Calu3 (cell line): ENCODE data around the gene ACADVL. TPM values are rescaled to one million over a fixed set of nuclear protein-coding genes. Genes with fewer than 3 reads are reported as not detected.

ENCODE experiments used
- BruUV-seq: library from RNA; stranded (reverse); fragments of 400-500 nt; replicated peaks from 2 replicates; lab custom pipeline; 2021; lab: Mats Ljungman, UMichigan
- CTCF ChIA-PET: fragments of 300-600 bp; sonication (Branson Sonifier 250); formaldehyde crosslinking; loops from one replicate; lab custom pipeline; 2022; ENCODE audit warnings: antibody characterized with exemption; lab: Charles Lee
- DNase-seq: peaks from one replicate; pipeline ENCODE4 v3.0.0; 2022
- H3K27ac Mint-ChIP-seq: one replicate; pipeline ENCODE4 v1.8.0; 2022; ENCODE audit warnings: mixed read lengths; ENCODE audit not compliant: unreplicated experiment
- H3K27me3 Mint-ChIP-seq: one replicate; pipeline ENCODE4 v1.8.0; 2022; ENCODE audit warnings: mixed read lengths; ENCODE audit not compliant: unreplicated experiment
- H3K36me3 Mint-ChIP-seq: one replicate; pipeline ENCODE4 v1.8.0; 2022; ENCODE audit warnings: mild to moderate bottlenecking, moderate library complexity, mixed read lengths; ENCODE audit not compliant: insufficient read depth, unreplicated experiment
- H3K4me1 Mint-ChIP-seq: one replicate; pipeline ENCODE4 v1.8.0; 2022; ENCODE audit warnings: mild to moderate bottlenecking, low read depth, mixed read lengths; ENCODE audit not compliant: unreplicated experiment
- H3K4me3 Mint-ChIP-seq: one replicate; pipeline ENCODE4 v1.8.0; 2022; ENCODE audit warnings: mild to moderate bottlenecking, low read depth, moderate library complexity, mixed read lengths; ENCODE audit not compliant: unreplicated experiment
- H3K9me3 Mint-ChIP-seq: one replicate; pipeline ENCODE4 v1.8.0; 2022; ENCODE audit warnings: low read depth, mixed read lengths; ENCODE audit not compliant: unreplicated experiment
- intact Hi-C: fragments of 100-400 bp; cut with micrococcal nuclease; formaldehyde crosslinking; loops from one replicate; pipeline ENCODE4 v1.10.0; 2022; ENCODE audit not compliant: unreplicated experiment
- total RNA-seq: library from RNA; stranded (reverse); gene quantifications from 2 replicates; pipeline ENCODE4 v1.2.3, GENCODE V29; 2022
- TF ChIP-seq, protein P1 (sequence below): fragments of 200-600 bp; IDR thresholded peaks from one replicate; pipeline ENCODE4 v1.8.0; 2022; ENCODE audit warnings: antibody characterized with exemption; ENCODE audit not compliant: unreplicated experiment

The ACADVL gene
- total RNA-seq, 1 experiment from 2014 or later = 552 TPM

DNA sequence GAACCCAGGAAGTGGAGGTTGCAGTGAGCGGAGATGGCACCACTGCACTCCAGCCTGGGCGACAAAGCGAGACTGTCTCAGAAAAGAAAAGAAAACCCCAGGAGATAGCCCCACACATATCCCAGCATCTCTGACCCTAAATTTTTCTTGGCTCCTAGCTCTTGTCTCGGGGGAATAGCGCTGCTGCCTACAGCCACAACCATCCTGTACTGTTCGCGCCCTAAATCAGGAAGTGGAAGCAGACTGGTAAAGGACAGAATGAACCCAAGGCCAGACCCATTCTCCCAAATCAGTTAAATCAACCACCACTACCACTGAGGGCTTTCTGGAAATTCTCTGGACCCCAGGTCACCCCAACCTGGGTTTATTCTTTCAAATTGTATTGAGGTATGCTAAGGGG is 30.1 kb downstream of the ACADVL start:
- Mint-ChIP-seq H3K27me3 (no peaks in the 10 kb centered on the region), H3K9me3 (no peaks in the 10 kb centered on the region), H3K4me3 (peak overlapping the region; percentile 73), H3K4me1 (peaks cover 27% of the 10 kb centered on the region), H3K27ac (peak overlapping the region; percentile 84), H3K36me3 (peaks cover 68% of the 10 kb centered on the region)
- CTCF ChIA-PET = no interaction called here
- TF ChIP-seq, protein P1, sequence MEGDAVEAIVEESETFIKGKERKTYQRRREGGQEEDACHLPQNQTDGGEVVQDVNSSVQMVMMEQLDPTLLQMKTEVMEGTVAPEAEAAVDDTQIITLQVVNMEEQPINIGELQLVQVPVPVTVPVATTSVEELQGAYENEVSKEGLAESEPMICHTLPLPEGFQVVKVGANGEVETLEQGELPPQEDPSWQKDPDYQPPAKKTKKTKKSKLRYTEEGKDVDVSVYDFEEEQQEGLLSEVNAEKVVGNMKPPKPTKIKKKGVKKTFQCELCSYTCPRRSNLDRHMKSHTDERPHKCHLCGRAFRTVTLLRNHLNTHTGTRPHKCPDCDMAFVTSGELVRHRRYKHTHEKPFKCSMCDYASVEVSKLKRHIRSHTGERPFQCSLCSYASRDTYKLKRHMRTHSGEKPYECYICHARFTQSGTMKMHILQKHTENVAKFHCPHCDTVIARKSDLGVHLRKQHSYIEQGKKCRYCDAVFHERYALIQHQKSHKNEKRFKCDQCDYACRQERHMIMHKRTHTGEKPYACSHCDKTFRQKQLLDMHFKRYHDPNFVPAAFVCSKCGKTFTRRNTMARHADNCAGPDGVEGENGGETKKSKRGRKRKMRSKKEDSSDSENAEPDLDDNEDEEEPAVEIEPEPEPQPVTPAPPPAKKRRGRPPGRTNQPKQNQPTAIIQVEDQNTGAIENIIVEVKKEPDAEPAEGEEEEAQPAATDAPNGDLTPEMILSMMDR = no peak
- no TSS peak for BruUV-seq
- intact Hi-C loops = no loop called here
- no peak for DNase-seq

DNA sequence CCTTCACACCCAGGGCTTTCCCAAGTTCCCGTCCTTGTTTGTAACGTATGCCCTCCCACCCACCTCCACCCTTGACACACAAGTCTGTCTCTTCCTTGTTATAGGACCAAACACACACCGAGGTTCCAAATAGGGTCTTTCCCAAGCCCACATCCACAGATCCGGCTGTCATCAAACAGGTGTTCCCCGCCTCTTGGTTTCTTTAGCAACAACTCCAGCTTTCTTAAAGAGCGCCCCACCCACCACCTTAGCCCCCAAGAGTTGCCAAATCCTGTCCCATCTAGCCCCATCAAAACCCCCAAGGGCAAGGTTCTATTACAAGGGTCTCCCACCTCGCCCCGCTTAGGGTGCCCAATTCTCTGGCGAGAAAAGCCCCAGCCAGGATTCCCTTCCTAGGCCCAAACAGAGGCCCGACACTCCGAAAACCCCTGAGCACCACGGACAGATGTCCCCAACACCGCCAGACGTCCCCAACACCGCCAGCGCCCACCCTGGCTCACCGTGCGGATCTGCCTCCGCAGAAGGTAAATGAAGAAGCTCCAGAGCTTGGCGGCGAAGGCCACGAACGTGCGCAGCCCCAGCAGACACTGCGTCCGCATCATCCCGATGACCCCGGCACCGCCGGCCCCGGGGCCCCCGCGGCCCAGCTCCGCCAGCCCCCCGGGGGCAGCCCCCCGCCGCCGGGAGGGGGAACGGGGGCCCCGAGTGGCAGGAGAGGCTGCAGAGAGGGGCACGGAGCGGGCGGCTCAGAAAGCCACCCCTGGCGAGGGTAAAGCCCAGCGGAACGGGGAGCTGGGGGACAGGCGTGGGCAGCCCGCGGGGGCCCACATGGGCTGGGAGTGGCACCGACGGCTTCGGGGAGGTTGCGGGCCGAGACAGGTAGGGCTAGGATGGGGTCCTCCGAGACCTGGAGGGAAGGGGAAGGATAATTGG is 31.2 kb downstream of the ACADVL start:
- no TSS peak for BruUV-seq
- TF ChIP-seq, protein P1 = no peak

DNA sequence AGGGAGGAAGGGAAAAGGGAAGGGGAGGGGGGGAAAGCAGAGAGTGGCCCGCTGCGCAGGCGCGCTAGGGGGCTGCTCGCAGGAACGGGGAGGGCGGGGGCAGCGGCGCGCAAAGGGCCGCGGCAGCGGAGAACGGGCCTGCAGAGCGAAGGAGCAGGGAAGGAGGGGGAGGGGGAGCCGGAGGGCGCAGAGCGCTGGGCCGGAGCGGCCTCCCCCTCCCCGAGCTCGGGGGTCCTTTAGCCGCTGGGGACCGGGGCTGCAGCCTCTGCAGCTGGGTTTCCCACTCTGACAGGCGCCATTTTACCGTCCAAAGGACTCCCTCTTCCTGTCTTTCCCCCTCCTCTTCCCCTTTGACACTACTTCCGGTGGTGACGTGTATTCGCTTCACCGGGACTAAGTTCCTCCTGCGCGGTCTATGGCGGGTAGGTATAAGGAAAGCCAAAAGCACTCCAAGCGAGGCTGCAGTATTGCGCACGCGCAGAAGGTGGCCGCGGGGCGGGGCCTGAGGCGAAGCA is 32.0 kb downstream of the ACADVL start, which contains the start of gene CTDNEP1:
CTDNEP1 (minus strand) TSS at position 74 of the 515 bp plus-strand sequence. CDS start 438 bp downstream, outside the sequence.
- H3K36me3 Mint-ChIP-seq = peaks cover 76% of the 10 kb centered on the region
- peak within 1 kb of the TSS; percentile 84 for H3K27ac Mint-ChIP-seq
- TF ChIP-seq, protein P1 = no peak
- H3K9me3 Mint-ChIP-seq = no peaks in the 10 kb centered on the region
- H3K4me3 Mint-ChIP-seq = peak within 1 kb of the TSS; percentile 73
- CTCF ChIA-PET = interaction anchor here (0.7 to 1.5 kb wide), 3 partner anchors 9 to 12 kb away, joined by 3 to 5 read pairs (median 5); partner anchors contain the start of genes GABARAP and PHF23
- no TSS peak for BruUV-seq
- H3K27me3 Mint-ChIP-seq = no peaks in the 10 kb centered on the region
- DNase-seq = peak; percentile 95
- intact Hi-C loops = no loop called here
- peaks cover 27% of the 10 kb centered on the region for H3K4me1 Mint-ChIP-seq

More for the DNA sequence above, 31.2 kb downstream of the ACADVL start:
- Mint-ChIP-seq H3K36me3 (peaks cover 76% of the 10 kb centered on the region), H3K27me3 (no peaks in the 10 kb centered on the region), H3K27ac (peak overlapping the region; percentile 84), H3K4me1 (peaks cover 27% of the 10 kb centered on the region), H3K9me3 (no peaks in the 10 kb centered on the region), H3K4me3 (peak overlapping the region; percentile 73)
- DNase-seq = no peak
- CTCF ChIA-PET = interaction anchor here (0.7 to 1.5 kb wide), 3 partner anchors 8 to 11 kb away, joined by 3 to 5 read pairs (median 5); partner anchors contain the start of genes GABARAP and PHF23
- intact Hi-C loops = no loop called here

DNA sequence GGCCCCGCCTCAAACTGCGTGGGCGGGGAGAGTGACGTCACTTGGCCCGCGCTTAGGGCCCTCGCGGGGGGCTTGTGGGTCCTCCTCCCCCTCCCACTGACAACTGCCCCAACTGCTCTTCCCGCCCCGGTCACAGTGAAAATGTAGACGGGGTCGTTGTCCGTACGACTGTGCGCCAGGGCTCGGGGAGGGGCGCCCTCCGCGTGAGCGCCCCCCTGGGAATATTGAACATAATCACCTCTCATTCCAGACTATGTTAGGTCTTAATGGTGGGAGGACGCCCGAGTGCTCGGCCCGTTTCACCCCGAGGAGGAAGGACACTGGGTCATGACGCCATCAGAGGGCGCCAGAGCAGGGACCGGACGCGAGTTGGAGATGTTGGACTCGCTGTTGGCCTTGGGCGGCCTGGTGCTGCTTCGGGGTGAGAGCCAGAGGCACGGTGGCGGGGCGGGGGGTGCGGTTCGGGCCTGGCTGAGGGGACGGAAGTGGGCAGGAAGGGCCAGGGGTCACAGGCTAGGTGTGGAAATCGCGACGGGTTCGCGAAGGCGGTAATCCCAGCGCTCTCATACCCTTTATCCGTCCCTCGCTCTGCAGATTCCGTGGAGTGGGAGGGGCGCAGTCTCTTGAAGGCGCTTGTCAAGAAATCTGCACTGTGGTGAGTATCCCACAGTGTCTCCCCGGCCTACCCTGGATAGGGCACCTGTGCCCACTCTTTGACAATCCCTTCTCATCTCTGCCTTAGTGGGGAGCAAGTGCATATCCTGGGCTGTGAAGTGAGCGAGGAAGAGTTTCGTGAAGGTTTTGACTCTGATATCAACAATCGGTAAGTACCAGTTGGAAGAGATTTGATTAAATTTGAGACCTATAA is 32.7 kb downstream of the ACADVL start, which contains the start of gene ELP5:
ELP5 (plus strand) TSS at position 40 of the 868 bp plus-strand sequence; CDS start at position 376, 336 bp downstream.
- Mint-ChIP-seq H3K9me3 (no peaks in the 10 kb centered on the region), H3K4me1 (peaks cover 27% of the 10 kb centered on the region), H3K27ac (peak within 1 kb of the TSS; percentile 84), H3K27me3 (no peaks in the 10 kb centered on the region), H3K36me3 (peaks cover 79% of the 10 kb centered on the region), H3K4me3 (peak within 1 kb of the TSS; percentile 73)
- no TSS peak for BruUV-seq
- intact Hi-C loops = no loop called here
- CTCF ChIA-PET = interaction anchor here (1.0 to 1.5 kb wide), 2 partner anchors 10 to 13 kb away, joined by 5 read pairs; partner anchors contain the start of genes GABARAP and PHF23
- peak; percentile 89 for DNase-seq
- TF ChIP-seq, protein P1 = no peak
